Measurements from ENCODE around the gene MEN1. TPM values are rescaled to one million over a fixed set of nuclear protein-coding genes. Genes with fewer than 3 reads are reported as not detected.
A peak's percentile ranks its signal among the peaks of the same experiment; 100 is the strongest.

Gene MEN1
- total RNA-seq, 1 donor from 2014 or later = 57.9 TPM

- DNase-seq (ENCODE audit: low read depth, low spot score) = no peak
- H3K27me3 Mint-ChIP-seq (ENCODE audit: low read depth) = no peaks in the 10 kb centered on the region
- H3K4me3 Mint-ChIP-seq = no peak overlapping the region
- peaks cover 2% of the 10 kb centered on the region for H3K36me3 Mint-ChIP-seq (ENCODE audit: low read depth)
- H3K4me1 Mint-ChIP-seq = peaks cover 14% of the 10 kb centered on the region
- H3K9me3 Mint-ChIP-seq = no peaks in the 10 kb centered on the region
- H3K27ac Mint-ChIP-seq (ENCODE audit: unreplicated experiment) = no peak overlapping the region
- TF ChIP-seq CTCF (conservative IDR thresholded peaks at IDR 0.05) = no peak
These were observed 42.6 kb upstream of the MEN1 start for GRCh38 chr11:64852804-64853509.

- Mint-ChIP-seq H3K9me3 (no peaks in the 10 kb centered on the region), H3K36me3 (ENCODE audit: low read depth) (peaks cover 2% of the 10 kb centered on the region), H3K4me1 (peaks cover 14% of the 10 kb centered on the region), H3K27me3 (ENCODE audit: low read depth) (peaks cover 2% of the 10 kb centered on the region), H3K27ac (ENCODE audit: unreplicated experiment) (no peak overlapping the region), H3K4me3 (no peak overlapping the region)
- DNase-seq (ENCODE audit: low read depth, low spot score) = no peak
- TF ChIP-seq CTCF (conservative IDR thresholded peaks at IDR 0.05) = no peak
These were observed 41.5 kb upstream of the MEN1 start for GRCh38 chr11:64851831-64852351.

GRCh38 chr11:64850979-64851567, 40.7 kb upstream of the MEN1 start:
- peak; percentile 21 for TF ChIP-seq CTCF (conservative IDR thresholded peaks at IDR 0.05)
- no peak for DNase-seq (ENCODE audit: low read depth, low spot score)
- Mint-ChIP-seq H3K4me1 (peaks cover 14% of the 10 kb centered on the region), H3K36me3 (ENCODE audit: low read depth) (peaks cover 2% of the 10 kb centered on the region), H3K4me3 (no peak overlapping the region), H3K27me3 (ENCODE audit: low read depth) (peaks cover 3% of the 10 kb centered on the region), H3K27ac (ENCODE audit: unreplicated experiment) (no peak overlapping the region), H3K9me3 (no peaks in the 10 kb centered on the region)

GRCh38 chr11:64849598-64850356, 39.4 kb upstream of the MEN1 start:
- H3K36me3 Mint-ChIP-seq (ENCODE audit: low read depth) = no peaks in the 10 kb centered on the region
- no peak for DNase-seq (ENCODE audit: low read depth, low spot score)
- H3K27ac Mint-ChIP-seq (ENCODE audit: unreplicated experiment) = no peak overlapping the region
- peaks cover 10% of the 10 kb centered on the region for H3K4me1 Mint-ChIP-seq
- H3K9me3 Mint-ChIP-seq = no peaks in the 10 kb centered on the region
- no peak overlapping the region for H3K4me3 Mint-ChIP-seq
- TF ChIP-seq CTCF (conservative IDR thresholded peaks at IDR 0.05) = no peak
- peaks cover 10% of the 10 kb centered on the region for H3K27me3 Mint-ChIP-seq (ENCODE audit: low read depth)

GRCh38 chr11:64848826-64849597, 38.7 kb upstream of the MEN1 start:
- peaks cover 12% of the 10 kb centered on the region for H3K4me1 Mint-ChIP-seq
- no peak overlapping the region for H3K27ac Mint-ChIP-seq (ENCODE audit: unreplicated experiment)
- no peak overlapping the region for H3K4me3 Mint-ChIP-seq
- no peaks in the 10 kb centered on the region for H3K9me3 Mint-ChIP-seq
- no peak for DNase-seq (ENCODE audit: low read depth, low spot score)
- peaks cover 11% of the 10 kb centered on the region for H3K27me3 Mint-ChIP-seq (ENCODE audit: low read depth)
- H3K36me3 Mint-ChIP-seq (ENCODE audit: low read depth) = no peaks in the 10 kb centered on the region
- TF ChIP-seq CTCF (conservative IDR thresholded peaks at IDR 0.05) = no peak
